HFFc6 (cell line): ENCODE measurements around the gene LZTR1. TPM values are rescaled to one million over a fixed set of nuclear protein-coding genes. Genes with fewer than 3 reads are reported as not detected.
A peak's percentile ranks its signal among the peaks of the same experiment; 100 is the strongest.

Source experiments
- DNase-seq: peaks from one replicate; pipeline ENCODE4 v3.0.0-alpha.2; 2018
- H3K27ac Mint-ChIP-seq: 2 replicates; pipeline ENCODE4 v1.8.0; 2020; ENCODE audit warnings: mild to moderate bottlenecking, mixed read lengths
- H3K27me3 Mint-ChIP-seq: 2 replicates; pipeline ENCODE4 v1.8.0; 2021; ENCODE audit warnings: mild to moderate bottlenecking, moderate library complexity, mixed read lengths; ENCODE audit not compliant: insufficient read depth
- H3K36me3 Mint-ChIP-seq: 2 replicates; pipeline ENCODE4 v1.8.0; 2021; ENCODE audit warnings: low read depth, mixed read lengths
- H3K4me1 Mint-ChIP-seq: 2 replicates; pipeline ENCODE4 v1.8.0; 2020; ENCODE audit warnings: low read depth, mixed read lengths
- H3K4me3 Mint-ChIP-seq: 2 replicates; pipeline ENCODE4 v1.8.0; 2020; ENCODE audit warnings: mild to moderate bottlenecking, moderate library complexity, mixed read lengths
- H3K9me3 Mint-ChIP-seq: 2 replicates; pipeline ENCODE4 v1.8.0; 2020; ENCODE audit warnings: mild to moderate bottlenecking, mixed read lengths
- total RNA-seq, 6 experiments: library from RNA; stranded (reverse); fragmentation: NEBNext Ultra II Directional; extraction: Animal tissue kit (Norgen Biotek cat#: 25700); gene quantifications; 2 replicates in 1 of 6; 3 replicates in 5 of 6; pipeline ENCODE4 v1.2.3, GENCODE V29; 2021
- TF ChIP-seq, protein P1 (sequence below): fragments of 200-600 bp; sonication (generic); IDR thresholded peaks from 2 replicates; pipeline ENCODE4 v1.5.0; 2021; ENCODE audit warnings: antibody characterized with exemption, mild to moderate bottlenecking

The LZTR1 gene
- total RNA-seq, 6 experiments from 2014 or later, result 50.6 to 64.0 (median 57.2) TPM

DNA sequence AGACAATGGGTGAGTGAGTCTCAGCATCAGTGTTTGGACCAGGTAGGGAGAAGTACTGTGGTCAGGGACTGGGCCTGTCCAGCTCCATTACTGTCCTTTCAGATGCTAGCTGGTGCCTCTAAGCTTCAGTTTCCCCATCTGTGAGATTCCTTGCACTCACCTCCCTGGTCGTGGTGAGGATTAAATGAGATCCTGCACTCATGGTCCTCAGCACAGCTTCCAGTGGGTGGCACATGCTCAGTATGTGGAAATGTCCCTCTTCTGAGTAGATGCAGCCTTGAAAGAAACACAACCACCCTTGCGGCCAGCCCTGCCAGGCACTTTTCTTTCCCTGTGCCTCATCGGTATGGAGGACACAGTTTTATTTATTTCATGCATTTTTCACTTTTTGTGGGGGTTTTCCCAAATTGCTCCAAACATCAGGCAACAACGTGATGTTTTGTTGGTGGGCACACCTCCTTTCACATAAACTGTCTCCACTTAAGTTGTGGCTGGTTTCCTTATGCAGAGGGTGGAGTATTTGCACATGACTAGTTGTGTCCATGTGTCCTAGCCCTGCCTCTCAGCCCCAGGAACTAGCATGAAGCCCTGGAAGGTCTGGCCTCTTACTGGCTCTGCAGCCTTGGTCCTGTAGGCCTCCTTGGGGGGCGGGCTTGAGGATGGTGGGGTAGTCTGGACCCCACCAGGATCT, 1.1 kb downstream of the LZTR1 start:
- Mint-ChIP-seq H3K27me3 (no peaks in the 10 kb centered on the region; the same call in 1 of the 2 replicates), H3K4me1 (peaks cover 23% of the 10 kb centered on the region), H3K4me3 (peak overlapping the region; percentile 95), H3K9me3 (peaks cover 9% of the 10 kb centered on the region), H3K27ac (peak overlapping the region; percentile 79), H3K36me3 (peaks cover 31% of the 10 kb centered on the region)
- TF ChIP-seq, protein P1, sequence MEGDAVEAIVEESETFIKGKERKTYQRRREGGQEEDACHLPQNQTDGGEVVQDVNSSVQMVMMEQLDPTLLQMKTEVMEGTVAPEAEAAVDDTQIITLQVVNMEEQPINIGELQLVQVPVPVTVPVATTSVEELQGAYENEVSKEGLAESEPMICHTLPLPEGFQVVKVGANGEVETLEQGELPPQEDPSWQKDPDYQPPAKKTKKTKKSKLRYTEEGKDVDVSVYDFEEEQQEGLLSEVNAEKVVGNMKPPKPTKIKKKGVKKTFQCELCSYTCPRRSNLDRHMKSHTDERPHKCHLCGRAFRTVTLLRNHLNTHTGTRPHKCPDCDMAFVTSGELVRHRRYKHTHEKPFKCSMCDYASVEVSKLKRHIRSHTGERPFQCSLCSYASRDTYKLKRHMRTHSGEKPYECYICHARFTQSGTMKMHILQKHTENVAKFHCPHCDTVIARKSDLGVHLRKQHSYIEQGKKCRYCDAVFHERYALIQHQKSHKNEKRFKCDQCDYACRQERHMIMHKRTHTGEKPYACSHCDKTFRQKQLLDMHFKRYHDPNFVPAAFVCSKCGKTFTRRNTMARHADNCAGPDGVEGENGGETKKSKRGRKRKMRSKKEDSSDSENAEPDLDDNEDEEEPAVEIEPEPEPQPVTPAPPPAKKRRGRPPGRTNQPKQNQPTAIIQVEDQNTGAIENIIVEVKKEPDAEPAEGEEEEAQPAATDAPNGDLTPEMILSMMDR, result no peak
- DNase-seq, result no peak

DNA sequence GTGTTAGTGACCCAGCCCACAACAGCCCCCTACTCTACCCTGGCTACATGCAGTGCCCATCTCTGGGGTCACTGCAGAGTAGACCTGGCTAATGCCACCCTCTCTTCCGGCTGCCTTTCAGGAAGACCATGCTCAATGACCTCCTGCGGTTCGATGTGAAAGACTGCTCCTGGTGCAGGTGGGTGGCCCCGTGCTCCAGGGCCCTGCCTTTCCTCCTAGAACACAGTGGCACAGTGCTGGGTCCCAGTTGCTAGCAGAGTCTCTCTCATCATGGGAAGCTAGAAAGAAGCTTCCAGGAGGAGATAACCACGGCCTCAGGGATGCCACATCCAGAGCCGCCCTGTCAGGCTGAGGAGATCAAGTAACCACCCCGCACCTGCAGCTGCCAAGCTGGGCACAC, 3.6 kb downstream of the LZTR1 start:
- Mint-ChIP-seq H3K27ac (no peak overlapping the region), H3K4me3 (no peak overlapping the region), H3K4me1 (peaks cover 23% of the 10 kb centered on the region), H3K36me3 (peaks cover 17% of the 10 kb centered on the region), H3K9me3 (no peaks in the 10 kb centered on the region), H3K27me3 (no peaks in the 10 kb centered on the region; the same call in 1 of the 2 replicates)
- DNase-seq, result no peak
- TF ChIP-seq, protein P1, result no peak

DNA sequence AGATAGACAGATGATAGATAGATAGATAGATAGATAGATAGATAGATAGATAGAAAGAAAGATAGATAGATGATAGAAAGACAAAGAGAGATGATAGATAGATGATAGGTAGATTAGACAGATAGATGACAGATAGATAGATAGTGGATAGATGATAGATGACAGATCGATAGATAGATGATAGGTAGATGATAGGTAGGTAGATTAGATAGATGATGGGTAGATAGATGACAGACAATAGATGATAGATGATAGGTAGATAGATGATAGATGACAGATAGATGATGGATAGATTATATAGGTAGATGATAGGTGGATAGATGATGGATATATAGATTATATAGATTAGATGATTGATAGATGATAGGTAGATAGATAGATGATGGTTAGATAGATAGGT, 4.3 kb downstream of the LZTR1 start:
- Mint-ChIP-seq H3K9me3 (no peaks in the 10 kb centered on the region), H3K4me1 (peaks cover 16% of the 10 kb centered on the region), H3K27ac (no peak overlapping the region), H3K27me3 (no peaks in the 10 kb centered on the region; the same call in 1 of the 2 replicates), H3K36me3 (peaks cover 17% of the 10 kb centered on the region), H3K4me3 (no peak overlapping the region)
- TF ChIP-seq, protein P1, result no peak
- no peak for DNase-seq

DNA sequence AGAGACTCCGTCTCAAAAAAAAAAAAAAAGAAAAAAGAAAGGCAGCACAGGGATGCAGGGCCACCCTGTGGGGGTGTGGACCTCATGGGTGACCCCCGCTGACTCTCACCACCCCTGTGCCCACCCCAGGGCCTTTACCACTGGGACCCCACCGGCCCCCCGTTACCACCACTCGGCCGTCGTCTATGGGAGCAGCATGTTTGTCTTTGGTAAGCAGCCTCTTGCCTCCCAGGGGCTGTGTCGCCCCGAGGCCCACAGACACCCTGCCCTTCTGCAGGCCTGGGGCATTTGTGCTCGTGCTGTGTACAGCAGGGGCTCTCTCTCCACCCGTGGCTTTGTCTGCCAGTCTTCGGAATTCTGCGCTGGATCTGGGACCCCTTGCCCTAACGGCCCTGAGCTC, 5.3 kb downstream of the LZTR1 start:
- Mint-ChIP-seq H3K36me3 (peaks cover 17% of the 10 kb centered on the region), H3K27ac (no peak overlapping the region), H3K9me3 (no peaks in the 10 kb centered on the region), H3K4me3 (no peak overlapping the region), H3K27me3 (no peaks in the 10 kb centered on the region; the same call in 1 of the 2 replicates), H3K4me1 (peaks cover 14% of the 10 kb centered on the region)
- no peak for DNase-seq
- TF ChIP-seq, protein P1, result no peak

DNA sequence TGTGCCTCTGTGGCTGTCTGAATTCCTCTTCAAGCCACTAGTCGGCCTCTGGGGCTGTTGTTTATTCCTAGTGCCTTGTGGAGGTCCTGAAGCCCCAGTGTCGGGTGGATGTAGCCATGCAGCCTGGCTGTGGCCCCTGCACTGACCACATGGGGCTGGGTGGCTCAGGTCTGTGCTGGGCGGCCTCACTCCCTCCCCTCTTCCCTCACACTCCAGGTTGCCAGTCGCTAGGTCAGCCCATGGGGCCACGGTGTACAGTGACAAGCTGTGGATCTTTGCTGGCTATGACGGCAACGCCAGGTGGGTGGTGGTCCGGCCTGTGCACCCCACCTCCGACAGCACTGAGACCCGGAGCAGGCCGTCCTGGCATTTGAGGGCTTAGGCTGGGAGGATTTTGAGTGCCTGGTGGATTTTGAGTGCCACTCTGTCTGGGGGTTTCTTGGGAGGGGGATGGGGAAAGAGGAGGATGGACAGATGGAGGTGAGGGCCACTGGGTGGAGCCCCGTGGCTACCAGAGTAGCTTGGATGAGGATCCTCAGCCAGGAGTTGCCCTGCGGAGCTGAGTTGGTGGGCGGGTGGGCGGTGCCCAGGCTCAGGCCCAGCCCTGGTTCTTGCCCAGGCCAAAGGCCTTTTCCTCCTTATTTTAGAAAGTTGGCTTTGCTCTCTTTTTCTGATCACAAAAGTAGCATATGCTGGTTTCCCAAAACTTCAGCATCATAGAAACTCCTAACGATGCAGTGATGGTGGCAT, 6.7 kb downstream of the LZTR1 start:
- Mint-ChIP-seq H3K4me1 (peaks cover 5% of the 10 kb centered on the region), H3K9me3 (no peaks in the 10 kb centered on the region), H3K27me3 (no peaks in the 10 kb centered on the region; the same call in 1 of the 2 replicates), H3K36me3 (peaks cover 16% of the 10 kb centered on the region), H3K4me3 (no peak overlapping the region), H3K27ac (no peak overlapping the region)
- no peak for DNase-seq
- TF ChIP-seq, protein P1, result no peak
